GM18526 (cell line): Measurements from ENCODE around the gene SUSD1.

Experiments
- POLR2A ChIP-seq: IDR thresholded peaks from 3 replicates; pipeline ENCODE4 v1.6.1; 2011; ENCODE audit not compliant: insufficient read length; ENCODE audit errors: extremely low read depth

Gene SUSD1

DNA sequence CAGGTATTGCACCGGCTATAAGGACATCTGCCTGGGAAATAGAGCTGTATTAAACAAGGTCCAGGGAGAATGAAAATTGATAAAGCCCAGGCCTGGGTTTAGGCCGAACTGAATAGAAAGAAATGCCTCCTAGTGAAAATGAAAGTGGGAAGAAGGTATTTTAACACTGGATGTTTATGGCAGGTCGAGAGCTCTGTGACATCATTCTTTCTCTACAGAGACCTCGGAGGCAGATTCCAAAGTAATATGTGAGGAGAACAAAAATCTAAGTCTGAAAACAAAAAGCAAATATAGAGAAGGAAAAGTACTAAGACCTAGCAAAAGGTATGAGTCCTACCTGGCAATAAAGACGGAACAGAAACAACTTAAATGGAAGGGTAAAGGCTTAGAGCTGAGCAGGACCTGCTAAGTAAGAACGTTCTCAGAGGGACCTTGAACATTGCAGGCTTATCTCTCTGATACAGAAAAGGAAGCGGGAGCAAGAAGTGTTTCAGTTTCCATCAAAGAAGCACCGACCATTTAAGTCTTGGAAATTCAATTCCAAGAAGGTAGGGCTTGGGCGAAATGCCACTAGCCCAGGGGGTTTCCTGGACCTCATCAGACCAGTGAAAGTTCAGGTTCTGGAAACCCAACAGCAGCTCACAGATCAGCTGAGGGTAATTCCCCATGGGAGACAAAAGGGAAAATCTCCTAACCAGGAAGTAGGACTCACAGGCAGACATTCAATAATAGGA is 80.0 kb downstream of the SUSD1 start:
- TF ChIP-seq POLR2A, result no peak

DNA sequence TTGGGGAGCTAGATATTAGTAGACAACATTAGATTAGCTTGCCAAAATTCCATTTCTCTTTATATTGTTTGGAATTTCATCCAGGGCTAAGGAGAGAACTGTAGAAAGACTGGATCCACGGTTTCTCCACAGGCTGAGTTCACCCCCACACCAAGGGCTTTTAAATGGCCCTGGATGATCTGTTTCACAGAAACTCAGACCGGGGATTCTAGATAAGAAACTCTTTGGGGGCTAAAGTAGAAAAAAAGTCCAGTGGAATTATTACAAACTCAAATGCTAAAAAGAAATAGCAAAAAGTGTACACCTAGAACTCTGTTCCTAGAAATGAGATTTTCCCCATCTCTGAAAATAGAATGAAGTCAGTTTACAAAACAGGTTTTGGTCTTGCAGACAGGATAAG is 80.9 kb downstream of the SUSD1 start:
- no peak for TF ChIP-seq POLR2A

DNA sequence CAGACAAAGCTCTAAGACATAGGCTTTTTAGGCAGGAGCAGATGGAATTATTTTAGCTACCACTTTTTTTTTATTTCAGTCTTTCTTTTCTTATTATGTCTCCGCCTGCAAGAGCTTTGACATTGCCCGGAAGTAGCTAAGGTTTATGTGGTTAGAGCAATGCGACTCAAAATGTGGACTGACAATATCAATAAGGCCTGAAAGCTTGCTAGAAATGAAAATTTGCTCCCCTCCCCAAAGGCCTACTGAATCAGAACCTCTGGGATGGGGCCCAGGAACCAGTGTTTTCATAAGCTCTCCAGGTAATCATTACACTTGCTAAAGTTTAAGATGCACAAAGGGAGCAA is 81.3 kb downstream of the SUSD1 start:
- no peak for TF ChIP-seq POLR2A

GRCh38 chr9:112093147-112093869 is 81.8 kb downstream of the SUSD1 start:
- no peak for TF ChIP-seq POLR2A

GRCh38 chr9:112091810-112092209 is 83.3 kb downstream of the SUSD1 start:
- no peak for TF ChIP-seq POLR2A

DNA sequence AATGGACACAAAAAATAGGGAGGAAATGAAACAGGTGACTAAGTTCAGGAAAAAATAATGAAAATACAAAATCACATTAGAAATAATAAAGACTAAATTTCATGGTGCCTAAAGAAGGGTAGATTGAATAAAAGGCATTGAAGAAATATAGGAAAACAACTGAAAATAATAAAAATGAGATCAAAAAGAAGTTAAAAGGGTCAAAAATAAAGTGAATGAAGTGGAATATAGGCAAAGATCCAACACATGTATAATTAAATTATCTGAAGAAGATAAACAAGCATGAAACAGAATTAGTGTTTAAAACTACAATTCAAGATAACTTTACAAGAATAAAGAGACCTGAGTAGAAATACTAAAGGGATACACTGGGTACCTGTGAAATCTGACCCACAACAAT is 87.6 kb downstream of the SUSD1 start:
- no peak for TF ChIP-seq POLR2A

- no peak for TF ChIP-seq POLR2A
Observed at GRCh38 chr9:112086627-112087026, 88.5 kb downstream of the SUSD1 start.

GRCh38 chr9:112084907-112085306 is 90.2 kb downstream of the SUSD1 start:
- TF ChIP-seq POLR2A, result no peak

- TF ChIP-seq POLR2A, result no peak
Observed at GRCh38 chr9:112084334-112084733, 90.8 kb downstream of the SUSD1 start.

- TF ChIP-seq POLR2A, result no peak
Observed at GRCh38 chr9:112081918-112082729, 93.0 kb downstream of the SUSD1 start.

GRCh38 chr9:112080831-112081542 is 94.1 kb downstream of the SUSD1 start:
- TF ChIP-seq POLR2A, result no peak

GRCh38 chr9:112078432-112078831 is 96.7 kb downstream of the SUSD1 start:
- no peak for TF ChIP-seq POLR2A

DNA sequence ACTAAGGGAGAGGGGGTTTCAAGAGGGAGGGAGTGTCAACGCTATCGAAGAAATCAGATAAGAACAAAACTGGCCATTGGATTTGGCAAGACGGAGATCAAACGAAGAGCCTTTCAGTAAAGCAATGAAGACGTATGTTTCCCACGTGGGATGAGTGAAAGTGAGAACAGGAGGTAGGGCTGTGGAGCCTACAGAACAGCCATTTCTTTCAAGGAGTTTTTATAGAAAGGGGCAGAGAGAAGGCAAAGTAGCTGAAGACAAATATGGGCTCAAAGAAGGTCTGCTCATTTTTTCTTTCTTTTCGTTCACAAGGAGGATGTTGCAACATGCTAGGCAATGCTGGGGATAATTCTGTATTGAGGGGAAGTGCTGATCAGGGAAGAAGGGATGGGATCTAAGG is 98.3 kb downstream of the SUSD1 start:
- TF ChIP-seq POLR2A, result no peak

DNA sequence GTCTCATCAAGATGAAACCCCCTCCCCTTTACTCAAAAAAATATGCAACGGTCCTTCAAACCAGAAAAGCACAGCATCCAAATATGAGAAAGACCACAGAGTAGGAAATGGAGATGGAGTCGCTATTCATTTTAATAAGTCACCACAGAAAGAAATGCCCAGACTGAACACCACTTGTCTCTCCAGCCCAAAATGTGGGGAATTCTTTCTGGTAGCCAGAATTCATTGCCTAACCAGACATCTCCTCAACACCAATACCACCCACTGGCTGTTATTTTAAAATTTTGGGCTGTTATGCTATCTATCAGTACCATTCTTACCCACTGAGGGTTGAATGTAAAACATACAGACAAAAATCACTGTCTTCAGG is 100.1 kb downstream of the SUSD1 start:
- no peak for TF ChIP-seq POLR2A

- no peak for TF ChIP-seq POLR2A
Observed at GRCh38 chr9:112074250-112075008, 100.7 kb downstream of the SUSD1 start.
